SK-N-SH treated with all-trans-retinoic acid at 6 μM for 48 hours (cell line): ENCODE data around the gene PIM2.

Source experiments
- CSRNP3 ChIP-seq: fragments of 250-450 bp; sonication (Bioruptor Pico); IDR thresholded peaks from 2 replicates; pipeline ENCODE4 v1.5.1; 2021; ENCODE audit warnings: mild to moderate bottlenecking, moderate library complexity
- ISL1 ChIP-seq: fragments of 250-450 bp; sonication (Bioruptor Pico); IDR thresholded peaks from 2 replicates; pipeline ENCODE4 v2.1.2; 2022; ENCODE audit warnings: mild to moderate bottlenecking, moderate library complexity
- PATZ1 ChIP-seq: fragments of 250-450 bp; sonication (Bioruptor Pico); IDR thresholded peaks from 2 replicates; pipeline ENCODE4 v1.8.0; 2020; ENCODE audit warnings: mild to moderate bottlenecking, moderate library complexity, borderline replicate concordance
- PPARA ChIP-seq: fragments of 250-450 bp; sonication (Bioruptor Pico); IDR thresholded peaks from 2 replicates; pipeline ENCODE4 v1.5.0; 2020; ENCODE audit warnings: mild to moderate bottlenecking, borderline replicate concordance
- RARB ChIP-seq: fragments of 250-450 bp; sonication (Bioruptor Pico); IDR thresholded peaks from 2 replicates; pipeline ENCODE4 v1.8.0; 2021; ENCODE audit warnings: mild to moderate bottlenecking, moderate library complexity
- SNAI2 ChIP-seq: fragments of 250-450 bp; sonication (Bioruptor Pico); IDR thresholded peaks from 2 replicates; pipeline ENCODE4 v1.5.0; 2020; ENCODE audit warnings: mild to moderate bottlenecking, moderate library complexity
- TOX ChIP-seq: fragments of 250-450 bp; sonication (Bioruptor Pico); IDR thresholded peaks from 2 replicates; pipeline ENCODE4 v1.8.0; 2021; ENCODE audit warnings: mild to moderate bottlenecking, moderate library complexity, borderline replicate concordance
- ZC3H10 ChIP-seq: fragments of 250-450 bp; sonication (Bioruptor Pico); IDR thresholded peaks from 2 replicates; pipeline ENCODE4 v1.5.1; 2021; ENCODE audit warnings: mild to moderate bottlenecking, moderate library complexity
- ZFP3 ChIP-seq: fragments of 250-450 bp; sonication (Bioruptor Pico); IDR thresholded peaks from 2 replicates; pipeline ENCODE4 v1.5.0; 2020; ENCODE audit warnings: mild to moderate bottlenecking, moderate library complexity
- ZFP30 ChIP-seq: fragments of 450-650 bp; formaldehyde crosslinking; IDR thresholded peaks from 2 replicates; pipeline ENCODE4 v1.5.0; 2022; ENCODE audit warnings: mild to moderate bottlenecking, moderate library complexity
- ZNF565 ChIP-seq: fragments of 450-650 bp; formaldehyde crosslinking; conservative IDR thresholded peaks from 2 replicates; pipeline ENCODE4 v1.5.0; 2020; ENCODE audit warnings: low read depth, mild to moderate bottlenecking, moderate library complexity
- TF ChIP-seq, protein P1 (sequence below): fragments of 250-450 bp; sonication (Bioruptor Pico); IDR thresholded peaks from 2 replicates; pipeline ENCODE4 v1.5.0; 2020; ENCODE audit warnings: mild to moderate bottlenecking, moderate library complexity

- TF ChIP-seq ZFP30: no peak
- TF ChIP-seq ZNF565 (CRISPR knock-in tag): no peak
- no peak for TF ChIP-seq PATZ1 (CRISPR knock-in tag)
- no peak for TF ChIP-seq RARB (CRISPR knock-in tag)
- no peak for TF ChIP-seq ZC3H10
- no peak for TF ChIP-seq ZFP3 (CRISPR knock-in tag)
- no peak for TF ChIP-seq ISL1 (CRISPR knock-in tag)
- TF ChIP-seq CSRNP3: no peak
- TF ChIP-seq, protein P1, sequence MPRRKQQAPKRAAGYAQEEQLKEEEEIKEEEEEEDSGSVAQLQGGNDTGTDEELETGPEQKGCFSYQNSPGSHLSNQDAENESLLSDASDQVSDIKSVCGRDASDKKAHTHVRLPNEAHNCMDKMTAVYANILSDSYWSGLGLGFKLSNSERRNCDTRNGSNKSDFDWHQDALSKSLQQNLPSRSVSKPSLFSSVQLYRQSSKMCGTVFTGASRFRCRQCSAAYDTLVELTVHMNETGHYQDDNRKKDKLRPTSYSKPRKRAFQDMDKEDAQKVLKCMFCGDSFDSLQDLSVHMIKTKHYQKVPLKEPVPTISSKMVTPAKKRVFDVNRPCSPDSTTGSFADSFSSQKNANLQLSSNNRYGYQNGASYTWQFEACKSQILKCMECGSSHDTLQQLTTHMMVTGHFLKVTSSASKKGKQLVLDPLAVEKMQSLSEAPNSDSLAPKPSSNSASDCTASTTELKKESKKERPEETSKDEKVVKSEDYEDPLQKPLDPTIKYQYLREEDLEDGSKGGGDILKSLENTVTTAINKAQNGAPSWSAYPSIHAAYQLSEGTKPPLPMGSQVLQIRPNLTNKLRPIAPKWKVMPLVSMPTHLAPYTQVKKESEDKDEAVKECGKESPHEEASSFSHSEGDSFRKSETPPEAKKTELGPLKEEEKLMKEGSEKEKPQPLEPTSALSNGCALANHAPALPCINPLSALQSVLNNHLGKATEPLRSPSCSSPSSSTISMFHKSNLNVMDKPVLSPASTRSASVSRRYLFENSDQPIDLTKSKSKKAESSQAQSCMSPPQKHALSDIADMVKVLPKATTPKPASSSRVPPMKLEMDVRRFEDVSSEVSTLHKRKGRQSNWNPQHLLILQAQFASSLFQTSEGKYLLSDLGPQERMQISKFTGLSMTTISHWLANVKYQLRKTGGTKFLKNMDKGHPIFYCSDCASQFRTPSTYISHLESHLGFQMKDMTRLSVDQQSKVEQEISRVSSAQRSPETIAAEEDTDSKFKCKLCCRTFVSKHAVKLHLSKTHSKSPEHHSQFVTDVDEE (CRISPR knock-in tag): no peak
- no peak for TF ChIP-seq PPARA (CRISPR knock-in tag)
- no peak for TF ChIP-seq SNAI2 (CRISPR knock-in tag)
- no peak for TF ChIP-seq TOX (CRISPR knock-in tag)
Measured at GRCh38 chrX:48927123-48927522, 8.3 kb upstream of the PIM2 start.
